HG03469 (cell line): ENCODE data around the gene PTPN21.

ENCODE experiments used
- ATAC-seq: cut with Tn5 transposase; IDR thresholded peaks from one replicate; pipeline ENCODE4 v1.9.1; 2021; ENCODE audit warnings: mild to moderate bottlenecking, moderate library complexity, moderate number of reproducible peaks; ENCODE audit not compliant: unreplicated experiment

The PTPN21 gene

DNA sequence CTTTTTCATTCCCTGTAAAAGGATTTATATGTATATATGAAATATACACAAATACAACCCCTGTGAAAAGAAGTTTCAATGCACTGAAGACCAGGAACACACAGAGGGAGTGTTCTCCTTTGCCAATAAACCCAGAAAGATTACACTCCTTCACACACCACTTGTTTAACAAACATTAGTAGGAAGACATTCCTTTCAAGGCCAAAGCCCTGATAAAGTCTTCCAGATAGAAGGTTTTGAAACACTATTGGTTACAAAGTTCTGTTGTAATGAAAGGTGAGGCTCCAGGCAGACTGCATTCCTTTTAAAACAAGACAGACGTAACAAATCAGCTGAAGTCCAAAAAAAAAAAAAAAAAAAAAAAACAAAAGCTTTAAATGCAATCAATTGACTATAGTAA, 81.0 kb downstream of the PTPN21 start:
- ATAC-seq: no peak

DNA sequence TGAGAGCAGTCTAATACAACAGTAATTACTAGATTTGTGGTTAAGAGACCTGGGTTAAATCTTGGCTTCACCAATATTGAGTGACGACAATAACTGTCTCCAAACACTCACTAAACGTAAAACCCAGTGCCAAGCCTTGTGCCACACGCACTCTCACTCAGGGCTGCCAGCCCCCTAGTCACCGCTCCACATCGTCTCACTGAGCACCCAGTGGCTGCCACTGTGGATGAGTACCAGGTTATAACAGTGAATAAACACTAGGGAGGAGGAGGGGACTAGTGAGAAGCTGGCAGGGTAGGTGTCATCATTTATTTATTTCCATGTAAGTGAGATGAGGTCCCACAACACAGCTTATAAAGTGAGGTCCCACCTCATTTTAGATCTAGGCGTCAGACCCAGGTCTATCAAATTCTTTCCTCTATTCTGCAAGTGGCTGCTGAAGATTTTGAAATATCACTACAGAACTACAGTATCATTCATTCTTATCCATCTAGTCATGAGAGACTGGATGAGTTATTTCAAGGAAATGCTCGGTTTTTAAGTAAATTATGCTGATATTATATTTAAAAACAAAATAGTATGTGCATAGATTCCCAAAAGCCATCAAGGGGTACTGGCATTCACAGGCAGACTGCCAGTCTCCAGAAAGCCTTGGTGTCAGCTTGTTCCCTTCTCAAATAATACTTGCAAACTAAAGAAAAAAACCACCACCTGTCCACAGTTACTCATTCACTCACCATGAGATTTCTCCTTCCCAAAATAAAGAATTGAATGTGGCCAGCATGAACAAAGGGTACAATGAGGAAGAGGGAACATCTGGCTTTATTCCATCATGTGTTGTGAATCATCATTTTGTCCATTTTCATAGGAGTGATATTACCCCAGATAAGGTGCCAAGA, 84.0 kb downstream of the PTPN21 start:
- no peak for ATAC-seq

DNA sequence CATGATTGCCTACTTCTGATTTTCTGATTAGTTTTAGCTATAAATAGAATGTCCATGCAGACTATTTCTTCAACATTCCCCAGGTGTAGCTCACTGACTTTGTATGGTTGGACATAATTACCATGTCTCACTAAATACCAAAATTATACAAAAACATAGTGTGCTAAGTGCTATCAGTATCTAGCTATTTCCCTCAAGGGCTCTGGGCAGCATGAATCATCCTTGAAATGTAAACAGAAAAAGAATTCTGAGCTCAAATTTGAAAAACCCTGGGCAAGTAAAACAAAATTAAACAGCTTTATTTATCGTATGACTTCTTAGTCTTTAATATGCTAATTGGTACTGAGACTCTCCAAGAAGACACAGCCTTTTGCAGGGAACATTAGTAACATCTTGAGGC, 86.4 kb downstream of the PTPN21 start:
- ATAC-seq: no peak

DNA sequence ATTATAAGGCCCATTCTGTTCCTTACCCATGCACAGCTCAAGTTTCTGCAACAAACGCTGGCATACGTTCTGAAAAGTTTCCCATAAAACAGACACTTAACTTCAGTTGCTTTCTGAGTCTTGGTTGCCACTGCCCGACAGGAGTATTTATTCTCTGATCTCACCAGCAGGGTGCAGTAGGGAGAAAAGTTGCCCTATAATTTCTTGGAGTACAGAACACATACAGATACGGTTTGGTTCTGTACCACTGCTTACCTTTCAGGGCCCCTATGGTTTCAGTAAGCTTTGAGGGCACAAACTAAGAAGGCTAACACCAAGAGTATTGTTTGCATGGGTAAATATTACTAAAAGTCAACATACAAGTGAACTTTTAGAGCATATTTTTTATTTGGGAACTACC, 91.5 kb downstream of the PTPN21 start:
- no peak for ATAC-seq

DNA sequence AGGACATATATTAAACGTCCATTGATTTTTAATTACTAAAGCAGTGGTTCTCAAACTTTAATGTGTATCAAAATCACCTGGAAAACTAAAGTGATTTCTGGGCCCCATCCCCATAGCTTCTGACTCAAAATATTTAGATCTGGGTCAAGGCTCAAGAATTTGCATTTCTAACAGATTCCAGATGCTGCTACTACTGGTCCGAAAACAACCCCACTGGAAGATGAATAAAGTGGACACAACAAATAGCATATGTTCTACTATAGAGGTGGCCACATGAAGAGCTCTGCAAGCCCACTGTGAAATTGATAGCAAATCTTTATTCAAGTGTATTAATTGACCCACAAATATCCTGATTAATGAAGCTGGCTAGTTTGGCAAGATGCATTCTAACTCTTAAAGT, 99.9 kb downstream of the PTPN21 start:
- ATAC-seq: no peak

DNA sequence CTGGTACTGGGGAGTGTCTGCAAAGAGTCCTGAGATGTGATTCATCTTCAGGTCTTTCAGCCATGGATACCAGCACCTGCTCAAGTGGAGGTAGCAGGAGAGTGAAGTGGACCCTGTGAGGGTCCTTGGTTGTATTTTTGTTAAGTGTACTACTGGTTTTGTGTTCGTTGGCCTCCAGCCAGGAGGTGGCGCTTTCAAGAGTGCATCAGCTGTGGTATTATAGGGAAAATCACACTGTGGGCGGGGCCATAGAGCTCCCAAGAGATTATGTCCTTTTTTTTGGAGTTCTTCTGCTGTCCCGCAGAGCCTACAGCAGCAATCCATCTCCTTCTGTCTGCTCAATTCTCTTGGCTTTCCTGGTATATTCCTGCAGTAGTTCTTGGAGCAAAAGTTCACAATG, 102.6 kb downstream of the PTPN21 start:
- ATAC-seq: no peak

DNA sequence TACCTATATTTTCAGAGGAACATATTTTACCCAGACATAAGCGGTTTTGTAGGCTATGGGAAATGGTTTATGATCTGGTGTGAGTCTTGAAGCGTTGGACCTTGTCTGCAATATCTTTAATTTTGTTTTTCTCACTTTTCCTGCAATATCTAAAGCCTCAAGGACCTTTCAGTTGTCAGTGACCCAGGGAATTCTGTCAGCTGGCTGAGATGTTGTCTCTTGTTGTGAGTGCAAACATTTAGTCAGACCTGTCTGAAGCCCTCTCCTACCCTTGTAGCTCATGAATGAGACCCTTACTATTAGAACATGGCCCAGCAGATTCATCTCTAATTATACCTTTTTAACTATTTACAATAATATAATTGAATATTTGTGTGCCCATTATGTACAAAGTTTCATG, 115.7 kb downstream of the PTPN21 start:
- no peak for ATAC-seq

DNA sequence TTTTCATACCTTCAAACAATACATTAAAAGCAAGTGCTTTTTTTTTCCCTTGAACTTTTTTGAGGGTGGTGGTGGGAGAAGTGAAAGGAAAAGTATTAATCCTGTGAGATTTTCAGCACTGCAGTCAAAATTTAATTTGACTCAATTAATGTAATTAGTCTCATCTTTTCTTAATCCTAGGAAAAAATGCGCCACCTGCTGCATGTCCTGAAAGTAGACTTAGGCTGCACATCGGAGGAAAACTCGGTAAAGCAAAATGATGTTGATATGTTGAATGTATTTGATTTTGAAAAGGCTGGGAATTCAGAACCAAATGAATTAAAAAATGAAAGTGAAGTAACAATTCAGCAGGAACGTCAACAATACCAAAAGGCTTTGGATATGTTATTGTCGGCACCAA, 117.1 kb downstream of the PTPN21 start:
- no peak for ATAC-seq

DNA sequence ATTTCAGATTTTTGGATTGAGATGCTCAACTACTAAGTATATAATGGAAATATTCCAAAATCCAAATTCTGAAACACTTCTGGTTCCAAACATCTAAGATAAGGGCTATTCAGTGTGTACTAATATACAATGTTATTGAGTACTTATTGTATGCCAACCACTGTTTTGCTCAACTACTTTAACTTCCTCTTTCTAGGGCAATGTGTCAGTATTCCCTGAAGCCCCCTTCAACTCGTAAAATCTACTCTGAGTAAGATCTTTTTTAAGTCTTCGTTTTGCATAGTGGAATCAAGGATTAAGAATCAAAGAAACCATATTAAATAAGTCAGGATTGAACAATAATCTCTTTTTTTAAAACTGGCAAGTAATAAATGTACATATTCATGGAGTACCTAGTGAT, 123.8 kb downstream of the PTPN21 start:
- ATAC-seq: no peak

DNA sequence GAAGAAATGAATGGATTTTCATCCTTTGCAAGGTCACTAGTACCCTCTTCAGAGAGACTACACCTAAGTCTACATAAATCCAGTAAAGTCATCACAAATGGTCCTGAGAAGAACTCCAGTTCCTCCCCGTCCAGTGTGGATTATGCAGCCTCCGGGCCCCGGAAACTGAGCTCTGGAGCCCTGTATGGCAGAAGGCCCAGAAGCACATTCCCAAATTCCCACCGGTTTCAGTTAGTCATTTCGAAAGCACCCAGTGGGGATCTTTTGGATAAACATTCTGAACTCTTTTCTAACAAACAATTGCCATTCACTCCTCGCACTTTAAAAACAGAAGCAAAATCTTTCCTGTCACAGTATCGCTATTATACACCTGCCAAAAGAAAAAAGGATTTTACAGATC, 128.5 kb downstream of the PTPN21 start:
- ATAC-seq: no peak

DNA sequence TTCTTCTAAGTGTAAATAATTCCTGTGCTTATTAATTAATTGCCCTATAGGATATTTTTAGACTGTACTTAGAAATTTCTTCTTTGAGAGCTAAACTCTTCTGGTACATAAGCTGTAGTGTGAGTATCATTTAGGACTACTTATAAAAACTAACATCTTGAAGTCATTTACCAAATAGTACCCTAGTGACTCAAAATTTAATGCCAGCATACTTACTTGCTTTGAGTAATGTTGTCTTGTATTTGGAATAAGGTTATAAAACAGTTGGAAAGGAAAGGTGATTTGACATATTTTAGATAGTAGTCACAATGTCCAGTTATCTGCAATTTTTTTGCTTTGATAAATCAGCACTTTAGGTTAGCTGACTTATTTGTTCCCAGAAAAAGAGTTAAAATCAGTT, 130.2 kb downstream of the PTPN21 start:
- ATAC-seq: no peak

DNA sequence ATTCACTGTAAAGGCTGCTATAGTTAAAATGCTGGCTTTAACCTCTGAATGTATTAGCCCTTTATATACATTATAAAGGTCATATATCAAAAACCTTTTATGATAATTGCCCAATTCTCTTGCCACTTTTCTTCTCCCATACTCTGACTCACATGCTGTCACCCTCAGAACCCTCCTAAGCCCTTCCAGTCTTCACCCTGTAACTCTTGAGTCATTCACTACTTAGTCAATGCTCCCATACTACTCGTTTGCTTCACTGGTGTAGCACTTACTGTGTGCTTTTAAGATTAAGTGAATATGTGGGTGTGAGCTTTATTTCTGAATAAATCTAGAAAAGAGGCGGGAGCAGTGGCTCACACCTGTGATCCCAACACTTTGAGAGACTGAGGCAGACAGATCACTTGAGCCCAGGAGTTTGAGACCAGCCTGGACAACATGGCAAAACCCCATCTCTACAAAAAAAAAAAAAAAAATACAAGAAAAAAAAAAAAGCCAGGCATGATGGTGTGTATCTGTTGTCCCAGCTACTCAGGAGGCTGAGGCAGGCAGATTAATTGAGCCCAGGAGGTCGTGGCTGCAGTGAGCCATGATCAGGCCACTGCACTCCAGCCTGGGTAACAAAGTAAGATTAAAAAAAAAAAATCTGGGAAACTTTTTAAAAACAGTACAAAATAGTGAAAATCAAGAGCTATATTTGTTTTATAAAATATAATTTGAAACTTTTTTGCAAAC, 131.7 kb downstream of the PTPN21 start:
- no peak for ATAC-seq

DNA sequence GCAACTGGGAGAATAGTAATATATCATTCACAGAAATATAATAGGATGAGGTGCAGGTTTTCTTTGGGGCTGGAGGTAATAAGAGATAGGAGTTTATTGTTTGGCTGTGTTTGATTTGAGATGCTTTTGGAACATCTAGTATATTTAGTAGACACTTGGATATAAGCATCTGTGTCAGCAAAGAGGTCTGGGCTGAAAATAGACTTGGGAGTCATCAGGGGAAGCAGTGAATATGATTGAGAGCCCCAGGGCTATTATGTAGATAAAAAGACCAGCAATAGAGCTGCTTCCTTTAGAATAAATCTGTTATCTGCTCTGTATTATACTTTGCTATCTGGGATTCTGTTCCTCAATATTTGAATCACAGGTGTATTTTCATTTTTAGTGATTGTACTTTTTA, 132.8 kb downstream of the PTPN21 start:
- ATAC-seq: no peak

DNA sequence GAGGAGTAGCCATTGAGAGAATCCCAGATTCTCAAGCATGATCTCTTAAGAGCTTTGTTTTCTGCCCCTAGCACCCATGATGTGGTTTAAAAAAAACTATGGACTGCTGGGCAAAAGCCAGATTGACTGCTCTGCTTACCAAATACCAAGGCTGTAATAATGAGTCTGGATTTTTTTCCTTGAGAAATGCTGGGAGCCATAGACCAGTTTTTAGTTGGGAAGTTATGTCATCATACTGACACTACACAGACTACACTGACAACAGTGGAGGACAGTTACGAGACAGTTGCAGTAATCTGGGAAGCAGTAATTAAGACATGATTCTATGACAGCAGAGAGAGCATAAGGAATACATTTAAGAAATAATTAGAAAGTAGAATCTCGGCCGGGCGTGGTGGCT, 133.5 kb downstream of the PTPN21 start:
- ATAC-seq: no peak

DNA sequence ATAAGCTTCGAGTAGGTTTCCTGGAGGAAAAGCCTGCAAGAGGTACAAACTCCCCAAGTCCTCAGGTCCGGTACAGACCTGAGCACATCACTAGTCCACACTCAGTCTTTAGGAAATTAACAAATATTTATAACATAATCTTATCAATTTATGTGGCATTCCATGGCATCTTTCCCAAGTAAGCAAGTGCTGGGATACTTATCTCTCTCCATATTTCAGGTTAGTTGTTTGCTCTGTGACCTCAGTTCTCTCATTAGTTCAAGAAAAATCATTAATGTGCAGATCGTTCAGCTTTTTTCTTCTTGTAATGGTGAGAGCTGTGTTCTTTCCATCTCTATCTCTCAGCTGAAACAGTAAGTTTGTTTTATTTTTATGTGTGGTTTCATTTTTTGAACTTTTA, 134.6 kb downstream of the PTPN21 start:
- no peak for ATAC-seq

DNA sequence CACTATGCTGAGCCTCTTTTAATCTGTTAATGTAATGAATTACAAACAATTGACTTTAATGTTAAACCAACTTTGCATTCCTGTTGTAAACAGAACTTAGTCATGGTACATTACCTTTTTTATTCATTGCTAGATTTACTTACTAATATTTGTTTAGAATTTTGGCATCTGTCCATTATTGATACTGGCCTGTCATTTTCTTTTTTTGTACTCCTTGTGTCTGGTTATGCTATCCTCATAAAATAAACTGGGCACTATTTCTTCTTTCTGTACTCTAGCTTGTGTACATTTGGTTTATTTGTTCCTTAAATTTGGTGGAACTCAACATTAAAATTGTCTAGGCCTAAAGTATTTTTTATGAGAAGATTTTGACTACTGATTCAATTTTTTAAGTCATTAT, 137.2 kb downstream of the PTPN21 start:
- no peak for ATAC-seq
